Parathyroid adenoma (tissue), 2 donors: ENCODE data around the gene GIGYF2.

Experiments used
- H2AFZ ChIP-seq: fragments of 300-600 bp; sonication (generic); one replicate; pipeline ENCODE4 v1.7.0; 2017; ENCODE audit warnings: antibody characterized with exemption, mild to moderate bottlenecking
- H3K27ac ChIP-seq: fragments of 300-600 bp; sonication (generic); one replicate; pipeline ENCODE4 v1.7.0; 2017
- H3K27me3 ChIP-seq: fragments of 300-600 bp; sonication (generic); one replicate; pipeline ENCODE4 v1.7.0; 2017; ENCODE audit warnings: low read length; ENCODE audit not compliant: control insufficient read depth, insufficient read depth
- H3K36me3 ChIP-seq: fragments of 300-600 bp; sonication (generic); one replicate; pipeline ENCODE4 v1.7.0; 2017; ENCODE audit warnings: low read length; ENCODE audit not compliant: control insufficient read depth, insufficient read depth
- H3K4me1 ChIP-seq: fragments of 300-600 bp; sonication (generic); one replicate; pipeline ENCODE4 v1.7.0; 2017; ENCODE audit warnings: control low read depth
- H3K4me2 ChIP-seq: fragments of 300-600 bp; sonication (generic); one replicate; pipeline ENCODE4 v1.7.0; 2017; ENCODE audit warnings: low read length
- H3K4me3 ChIP-seq: fragments of 300-600 bp; sonication (generic); one replicate; pipeline ENCODE4 v1.7.0; 2017; ENCODE audit warnings: low read depth, low read length
- H3K79me2 ChIP-seq: fragments of 300-600 bp; sonication (generic); one replicate; pipeline ENCODE4 v1.7.0; 2017; ENCODE audit warnings: control low read depth
- H3K9ac ChIP-seq: fragments of 300-600 bp; sonication (generic); one replicate; pipeline ENCODE4 v1.7.0; 2017; ENCODE audit warnings: mild to moderate bottlenecking
- H3K9me3 ChIP-seq: fragments of 300-600 bp; sonication (generic); one replicate; pipeline ENCODE4 v1.7.0; 2017; ENCODE audit warnings: low read length; ENCODE audit not compliant: control insufficient read depth
- TF ChIP-seq, protein P1 (sequence below): fragments of 300-600 bp; sonication (generic); IDR thresholded peaks from one replicate; pipeline ENCODE4 v1.7.0; 2017; ENCODE audit warnings: antibody characterized with exemption, mild to moderate bottlenecking
- donor health status: primary hyperparathyroidism.

GIGYF2 gene

DNA sequence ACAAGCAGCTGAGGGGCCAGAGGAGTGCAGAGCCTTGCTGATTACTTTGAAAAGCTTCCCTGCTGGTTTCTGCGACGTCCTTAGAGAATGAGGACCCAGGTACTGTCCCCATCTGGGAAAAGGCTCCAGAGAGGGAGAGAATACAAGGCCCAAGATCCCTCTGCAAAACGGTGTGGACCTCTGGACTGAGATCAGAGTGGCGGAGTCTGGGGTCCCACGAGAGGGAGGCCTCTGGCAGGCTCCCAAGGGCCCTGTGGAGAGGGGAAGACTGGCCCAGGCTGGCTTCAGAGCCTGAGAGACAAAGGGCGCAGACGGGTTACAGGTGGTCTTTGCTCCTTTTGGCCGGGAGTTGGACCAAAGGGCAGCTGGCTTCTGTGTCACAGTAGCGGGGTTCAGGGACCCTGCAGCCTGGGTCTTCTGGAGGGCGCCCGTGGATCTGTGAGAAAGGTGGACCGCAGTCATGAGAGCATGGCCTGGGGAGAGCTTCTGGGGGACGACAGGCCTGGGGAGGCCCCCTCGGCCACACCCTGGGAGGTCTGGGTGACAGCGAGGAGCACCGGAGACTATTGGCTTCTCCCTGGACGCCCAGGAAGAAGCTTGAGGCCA is 173.7 kb downstream of the GIGYF2 start:
- H3K36me3 ChIP-seq = no peaks in the 10 kb centered on the region
- no peak overlapping the region for H3K27ac ChIP-seq
- H3K4me3 ChIP-seq = no peak overlapping the region
- H3K4me2 ChIP-seq = no peak overlapping the region
- H3K4me1 ChIP-seq = no peaks in the 10 kb centered on the region
- no peaks in the 10 kb centered on the region for H3K9me3 ChIP-seq
- TF ChIP-seq, protein P1, sequence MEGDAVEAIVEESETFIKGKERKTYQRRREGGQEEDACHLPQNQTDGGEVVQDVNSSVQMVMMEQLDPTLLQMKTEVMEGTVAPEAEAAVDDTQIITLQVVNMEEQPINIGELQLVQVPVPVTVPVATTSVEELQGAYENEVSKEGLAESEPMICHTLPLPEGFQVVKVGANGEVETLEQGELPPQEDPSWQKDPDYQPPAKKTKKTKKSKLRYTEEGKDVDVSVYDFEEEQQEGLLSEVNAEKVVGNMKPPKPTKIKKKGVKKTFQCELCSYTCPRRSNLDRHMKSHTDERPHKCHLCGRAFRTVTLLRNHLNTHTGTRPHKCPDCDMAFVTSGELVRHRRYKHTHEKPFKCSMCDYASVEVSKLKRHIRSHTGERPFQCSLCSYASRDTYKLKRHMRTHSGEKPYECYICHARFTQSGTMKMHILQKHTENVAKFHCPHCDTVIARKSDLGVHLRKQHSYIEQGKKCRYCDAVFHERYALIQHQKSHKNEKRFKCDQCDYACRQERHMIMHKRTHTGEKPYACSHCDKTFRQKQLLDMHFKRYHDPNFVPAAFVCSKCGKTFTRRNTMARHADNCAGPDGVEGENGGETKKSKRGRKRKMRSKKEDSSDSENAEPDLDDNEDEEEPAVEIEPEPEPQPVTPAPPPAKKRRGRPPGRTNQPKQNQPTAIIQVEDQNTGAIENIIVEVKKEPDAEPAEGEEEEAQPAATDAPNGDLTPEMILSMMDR = no peak
- no peaks in the 10 kb centered on the region for H3K79me2 ChIP-seq
- no peak overlapping the region for H3K9ac ChIP-seq
- H3K27me3 ChIP-seq = no peaks in the 10 kb centered on the region
- H2AFZ ChIP-seq = no peak overlapping the region

DNA sequence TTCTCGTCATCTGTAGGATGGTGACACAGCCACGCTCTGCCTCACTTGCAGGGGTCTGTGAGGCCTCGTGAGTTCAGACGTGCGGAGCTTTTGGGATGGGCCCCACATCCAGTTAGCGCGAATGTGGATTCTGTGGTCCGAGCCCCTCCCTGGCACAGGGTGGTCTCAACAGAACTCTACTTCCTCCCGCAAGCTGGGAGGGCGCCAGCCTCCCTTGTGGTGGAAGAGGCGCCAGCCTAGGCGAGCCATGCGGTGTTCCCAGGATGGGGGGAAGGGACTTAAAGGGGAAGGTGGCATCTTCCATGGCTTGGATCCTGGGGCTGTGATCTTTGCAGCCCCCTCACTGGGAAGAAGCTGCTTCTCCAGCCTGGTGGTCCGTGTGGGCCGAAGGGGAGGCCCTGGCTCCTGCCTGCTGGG is 174.3 kb downstream of the GIGYF2 start:
- TF ChIP-seq, protein P1 = no peak
- Histone ChIP-seq H3K36me3 (no peaks in the 10 kb centered on the region), H3K79me2 (no peaks in the 10 kb centered on the region), H3K4me3 (no peak overlapping the region), H3K9me3 (no peaks in the 10 kb centered on the region), H3K4me2 (no peak overlapping the region), H3K4me1 (no peaks in the 10 kb centered on the region), H2AFZ (no peak overlapping the region), H3K27me3 (no peaks in the 10 kb centered on the region), H3K27ac (no peak overlapping the region), H3K9ac (no peak overlapping the region)

DNA sequence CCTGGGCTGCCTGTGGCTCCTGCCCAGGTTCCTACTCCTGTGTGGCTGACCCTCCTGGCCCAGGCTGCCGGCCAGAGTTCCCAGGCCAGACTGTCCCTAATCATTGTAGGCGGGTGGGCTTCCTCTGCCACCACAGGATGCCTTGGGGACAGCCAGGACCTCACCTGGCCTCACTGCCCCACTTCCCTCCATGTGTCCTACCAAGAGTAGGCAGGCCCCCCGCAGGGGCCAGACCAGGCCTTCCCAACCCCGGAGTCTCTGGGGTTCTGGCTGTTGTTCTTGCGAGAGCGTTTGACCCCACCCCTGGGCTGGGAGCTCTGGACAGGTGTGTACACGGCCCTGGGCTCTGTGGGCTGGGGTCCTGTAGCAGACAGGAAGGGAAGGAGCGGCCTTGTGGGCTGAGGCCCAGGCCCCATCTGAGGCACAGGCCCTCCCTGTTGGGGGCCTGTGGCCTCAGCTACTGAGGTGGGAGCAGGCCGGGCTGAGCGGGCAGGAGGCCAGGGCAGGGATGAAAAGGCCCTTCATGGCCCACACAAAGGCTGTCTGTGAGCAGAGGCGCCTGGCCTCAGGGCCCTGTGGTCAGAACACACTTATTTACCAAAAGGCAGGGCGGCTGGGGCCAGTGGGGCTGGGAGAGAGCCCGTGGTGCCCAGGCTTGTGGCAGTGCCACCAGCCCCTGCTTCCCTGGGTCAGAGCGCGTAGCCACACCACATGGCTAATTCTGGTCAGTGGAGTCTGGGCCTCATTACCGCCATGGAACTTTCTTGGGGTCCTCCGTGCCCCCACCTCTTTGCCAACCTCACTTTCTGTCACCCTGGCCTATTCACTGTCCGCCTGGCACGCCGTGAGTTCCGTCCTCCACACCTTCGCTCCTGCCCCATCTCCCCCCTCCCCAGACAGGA is 175.0 kb downstream of the GIGYF2 start:
- Histone ChIP-seq H3K9me3 (no peaks in the 10 kb centered on the region), H2AFZ (no peak overlapping the region), H3K4me1 (peaks cover 2% of the 10 kb centered on the region), H3K4me3 (no peak overlapping the region), H3K9ac (no peak overlapping the region), H3K79me2 (no peaks in the 10 kb centered on the region), H3K4me2 (no peak overlapping the region), H3K36me3 (no peaks in the 10 kb centered on the region), H3K27me3 (no peaks in the 10 kb centered on the region), H3K27ac (no peak overlapping the region)
- TF ChIP-seq, protein P1 = no peak

DNA sequence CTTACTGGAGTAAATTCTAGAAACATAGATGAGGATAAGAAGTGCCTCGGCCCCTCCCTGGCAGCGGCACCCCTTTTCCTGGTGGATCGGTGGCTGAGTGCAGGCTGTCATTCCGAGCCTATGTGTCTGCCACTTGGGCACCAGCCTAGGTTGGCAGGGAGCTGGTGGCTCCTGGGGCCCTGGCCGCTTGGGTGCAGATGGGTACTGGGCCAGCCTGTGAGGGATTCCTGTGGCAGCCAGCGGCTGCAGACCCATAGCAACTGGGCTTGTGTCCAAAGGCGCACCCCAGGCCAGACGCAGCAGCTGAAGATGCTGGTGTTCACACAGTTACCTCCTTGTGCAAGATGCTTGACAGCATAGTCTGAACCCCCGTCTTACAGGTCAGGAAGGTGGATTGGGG is 175.7 kb downstream of the GIGYF2 start:
- H3K4me3 ChIP-seq = no peak overlapping the region
- no peaks in the 10 kb centered on the region for H3K79me2 ChIP-seq
- TF ChIP-seq, protein P1 = no peak
- H3K27me3 ChIP-seq = no peaks in the 10 kb centered on the region
- no peak overlapping the region for H3K27ac ChIP-seq
- H3K9ac ChIP-seq = no peak overlapping the region
- H3K4me2 ChIP-seq = no peak overlapping the region
- peaks cover 2% of the 10 kb centered on the region for H3K4me1 ChIP-seq
- H3K9me3 ChIP-seq = no peaks in the 10 kb centered on the region
- no peaks in the 10 kb centered on the region for H3K36me3 ChIP-seq
- H2AFZ ChIP-seq = no peak overlapping the region
